ENCODE data around the gene MPV17.

DNA sequence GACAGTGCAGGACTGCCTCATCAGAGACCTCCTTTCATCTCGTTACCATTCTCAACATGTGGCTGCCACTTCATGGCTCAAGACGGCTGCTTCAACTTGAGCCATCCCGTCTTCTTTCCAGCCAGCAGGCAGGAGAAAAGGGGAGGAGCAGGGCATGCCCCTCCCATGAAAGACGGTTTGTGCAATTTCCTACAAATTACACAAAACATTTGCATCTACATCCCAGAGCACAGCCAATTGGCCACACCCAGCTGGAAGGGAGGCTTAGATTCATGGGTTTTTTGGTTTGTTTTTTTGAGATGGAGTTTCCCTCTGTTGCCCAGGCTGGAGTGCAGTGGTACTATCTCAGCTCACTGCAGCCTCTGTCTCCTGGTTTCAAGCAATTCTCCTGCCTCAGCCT is 26.4 kb downstream of the MPV17 start:
- TF ChIP-seq, protein P1, sequence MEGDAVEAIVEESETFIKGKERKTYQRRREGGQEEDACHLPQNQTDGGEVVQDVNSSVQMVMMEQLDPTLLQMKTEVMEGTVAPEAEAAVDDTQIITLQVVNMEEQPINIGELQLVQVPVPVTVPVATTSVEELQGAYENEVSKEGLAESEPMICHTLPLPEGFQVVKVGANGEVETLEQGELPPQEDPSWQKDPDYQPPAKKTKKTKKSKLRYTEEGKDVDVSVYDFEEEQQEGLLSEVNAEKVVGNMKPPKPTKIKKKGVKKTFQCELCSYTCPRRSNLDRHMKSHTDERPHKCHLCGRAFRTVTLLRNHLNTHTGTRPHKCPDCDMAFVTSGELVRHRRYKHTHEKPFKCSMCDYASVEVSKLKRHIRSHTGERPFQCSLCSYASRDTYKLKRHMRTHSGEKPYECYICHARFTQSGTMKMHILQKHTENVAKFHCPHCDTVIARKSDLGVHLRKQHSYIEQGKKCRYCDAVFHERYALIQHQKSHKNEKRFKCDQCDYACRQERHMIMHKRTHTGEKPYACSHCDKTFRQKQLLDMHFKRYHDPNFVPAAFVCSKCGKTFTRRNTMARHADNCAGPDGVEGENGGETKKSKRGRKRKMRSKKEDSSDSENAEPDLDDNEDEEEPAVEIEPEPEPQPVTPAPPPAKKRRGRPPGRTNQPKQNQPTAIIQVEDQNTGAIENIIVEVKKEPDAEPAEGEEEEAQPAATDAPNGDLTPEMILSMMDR (conservative IDR thresholded peaks at IDR 0.05 in 1 of 2, IDR thresholded peaks at IDR 0.05 in 1 of 2; ENCODE audit: low read depth in 1 of 2, low read length in 2 of 2): no peak
- TF ChIP-seq EZH2 (IDR thresholded peaks at IDR 0.05; ENCODE audit: low read length, missing control alignments): no peak

Measured in fibroblast of lung (primary cell).